Smooth muscle cell (in vitro differentiated cells): Measurements from ENCODE around the gene EML5. TPM values are rescaled to one million over a fixed set of nuclear protein-coding genes. Genes with fewer than 3 reads are reported as not detected.

ENCODE experiments used
- DNase-seq: peaks from one replicate; lab custom pipeline; 2025; ENCODE audit not compliant: unreplicated experiment; lab: John Stamatoyannopoulos, UW
- H2AFZ ChIP-seq: fragments of 200-600 bp; sonication (generic); 2 replicates; pipeline ENCODE4 v1.6.0; 2016; ENCODE audit warnings: antibody characterized with exemption, low read depth, mild to moderate bottlenecking
- H3F3A ChIP-seq: fragments of 200-600 bp; sonication (generic); 2 replicates; pipeline ENCODE4 v1.6.0; 2017; ENCODE audit warnings: antibody characterized with exemption, low read depth
- H3K27ac ChIP-seq: fragments of 200-600 bp; sonication (generic); 2 replicates; pipeline ENCODE4 v1.5.1; 2016; ENCODE audit warnings: low read depth, mild to moderate bottlenecking
- H3K27me3 ChIP-seq: fragments of 200-600 bp; sonication (generic); 2 replicates; pipeline ENCODE4 v1.6.1; 2016; ENCODE audit warnings: low read depth, mild to moderate bottlenecking
- H3K36me3 ChIP-seq: fragments of 200-600 bp; sonication (generic); 2 replicates; pipeline ENCODE4 v1.5.1; 2016; ENCODE audit warnings: low read depth
- H3K4me1 ChIP-seq: fragments of 200-600 bp; sonication (generic); 2 replicates; pipeline ENCODE4 v1.5.1; 2016; ENCODE audit warnings: low read depth
- H3K4me2 ChIP-seq: fragments of 200-600 bp; sonication (generic); 2 replicates; pipeline ENCODE4 v1.6.0; 2016; ENCODE audit warnings: mild to moderate bottlenecking
- H3K4me3 ChIP-seq: fragments of 200-600 bp; sonication (generic); 2 replicates; pipeline ENCODE4 v1.5.1; 2016; ENCODE audit warnings: mild to moderate bottlenecking
- H3K79me2 ChIP-seq: fragments of 200-600 bp; sonication (generic); 2 replicates; pipeline ENCODE4 v1.6.0; 2016; ENCODE audit warnings: low read depth, mild to moderate bottlenecking
- H3K9ac ChIP-seq: fragments of 200-600 bp; sonication (generic); 2 replicates; pipeline ENCODE4 v1.6.0; 2016; ENCODE audit warnings: low read depth
- H3K9me3 ChIP-seq: fragments of 200-600 bp; sonication (generic); replicated peaks from 2 replicates; pipeline ENCODE4 v1.5.1; 2016; ENCODE audit warnings: low read depth
- H4K20me1 ChIP-seq: fragments of 200-600 bp; sonication (generic); 2 replicates; pipeline ENCODE4 v1.6.0; 2016; ENCODE audit warnings: low read depth
- CTCF ChIP-seq: fragments of 200-600 bp; sonication (generic); IDR thresholded peaks from 2 replicates; pipeline ENCODE4 v1.5.1; 2017; ENCODE audit warnings: borderline replicate concordance, mild to moderate bottlenecking, antibody characterized with exemption; ENCODE audit not compliant: insufficient read depth, poor library complexity, severe bottlenecking
- whole genome bisulfite sequencing: methylation state at CpG from one replicate; pipeline ENCODE4 v1.1.7; 2016; ENCODE audit warnings: low lambda C conversion rate; 5-methylcytosine and 5-hydroxymethylcytosine counted together
- polyA plus RNA-seq: library from polyadenylated mRNA; unstranded; fragments of >200 nt; fragmentation: Nextera tagmentation; extraction: Ambion mirVana; gene quantifications from 2 replicates; pipeline ENCODE4 v1.2.1, GENCODE V29; 2016
- total RNA-seq: library from RNA; depleted of rRNA; stranded (reverse); fragments of >200 nt; gene quantifications from 2 replicates; pipeline ENCODE4 v1.2.3, GENCODE V29; 2014

The EML5 gene
- total and polyA plus RNA-seq, 2 experiments from 2014 or later, result 0.31 TPM; not detected in 1

- Histone ChIP-seq H3K9me3 (no peaks in the 10 kb centered on the region), H2AFZ (no peak overlapping the region), H3K4me3 (no peak overlapping the region), H3K9ac (no peak overlapping the region), H3K4me2 (no peak overlapping the region), H3K36me3 (no peaks in the 10 kb centered on the region), H3F3A (no peaks in the 10 kb centered on the region), H3K27ac (no peak overlapping the region), H3K27me3 (no peaks in the 10 kb centered on the region), H3K4me1 (no peaks in the 10 kb centered on the region), H3K79me2 (no peaks in the 10 kb centered on the region), H4K20me1 (no peaks in the 10 kb centered on the region)
- no peak for DNase-seq
- TF ChIP-seq CTCF, result no peak
- 84% methylated on average over 3 of the region's 3 CpGs for WGBS
Measured at GRCh38 chr14:88775532-88775931, 17.2 kb downstream of the EML5 start.

- H2AFZ ChIP-seq, result no peak overlapping the region
- H3K9me3 ChIP-seq, result peaks cover 6% of the 10 kb centered on the region
- H3K36me3 ChIP-seq, result no peaks in the 10 kb centered on the region
- no peak overlapping the region for H3K27ac ChIP-seq
- no peak for TF ChIP-seq CTCF
- H3K4me2 ChIP-seq, result no peak overlapping the region
- H3K27me3 ChIP-seq, result no peaks in the 10 kb centered on the region
- no peaks in the 10 kb centered on the region for H3K79me2 ChIP-seq
- H4K20me1 ChIP-seq, result no peaks in the 10 kb centered on the region
- H3K4me3 ChIP-seq, result no peak overlapping the region
- no peaks in the 10 kb centered on the region for H3F3A ChIP-seq
- no peak for DNase-seq
- H3K9ac ChIP-seq, result no peak overlapping the region
- no peaks in the 10 kb centered on the region for H3K4me1 ChIP-seq
Measured at GRCh38 chr14:88770736-88771135, 22.0 kb downstream of the EML5 start.

DNA sequence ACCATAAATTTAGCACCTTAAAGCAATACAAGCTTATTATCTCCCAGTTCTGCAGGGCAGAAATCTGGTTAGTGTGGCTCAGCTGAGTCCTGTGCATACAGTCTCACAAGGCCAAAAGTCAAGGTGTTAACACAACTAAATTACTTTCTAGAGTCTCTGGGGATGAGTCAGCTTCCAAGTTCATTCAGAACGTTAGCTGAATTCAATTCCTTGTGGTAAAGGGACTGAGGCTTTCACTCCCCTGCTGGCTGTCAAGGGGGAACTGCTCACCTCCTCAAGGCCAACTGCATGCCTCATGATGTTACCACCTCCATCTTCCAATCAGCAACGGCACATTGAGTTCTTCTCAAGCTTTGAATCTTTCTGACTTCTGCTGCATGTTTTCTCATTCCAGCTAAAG is 27.6 kb downstream of the EML5 start:
- Histone ChIP-seq H3K79me2 (no peaks in the 10 kb centered on the region), H3K4me3 (no peak overlapping the region), H3K4me1 (no peaks in the 10 kb centered on the region), H3F3A (no peaks in the 10 kb centered on the region), H3K9me3 (peaks cover 6% of the 10 kb centered on the region), H2AFZ (no peak overlapping the region), H4K20me1 (no peaks in the 10 kb centered on the region), H3K27ac (no peak overlapping the region), H3K9ac (no peak overlapping the region), H3K27me3 (no peaks in the 10 kb centered on the region), H3K36me3 (no peaks in the 10 kb centered on the region), H3K4me2 (no peak overlapping the region)
- DNase-seq, result no peak
- 56% methylated on average over 2 of the region's 2 CpGs for WGBS
- no peak for TF ChIP-seq CTCF

DNA sequence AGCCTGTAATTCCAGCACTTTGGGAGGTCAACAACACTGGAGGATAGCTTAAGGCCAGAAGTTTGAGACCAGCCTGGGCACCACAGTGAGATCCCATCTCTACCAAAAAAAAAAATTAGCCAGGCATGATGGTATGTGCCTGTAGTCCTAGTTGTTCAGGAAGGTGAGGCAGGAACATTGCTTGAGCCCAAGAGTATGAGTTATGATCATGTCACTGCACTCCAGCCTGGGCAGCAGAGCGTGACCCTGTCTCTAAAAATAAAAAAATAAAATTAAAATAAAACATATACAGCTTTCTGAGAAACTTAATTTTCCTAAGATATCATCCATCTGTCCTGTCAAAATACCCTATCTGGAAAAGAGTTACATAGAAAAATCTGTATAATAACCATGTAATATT is 38.9 kb downstream of the EML5 start:
- Histone ChIP-seq H3K4me2 (no peak overlapping the region), H3K27ac (no peak overlapping the region), H3K9ac (no peak overlapping the region), H3F3A (no peaks in the 10 kb centered on the region), H4K20me1 (no peaks in the 10 kb centered on the region), H3K79me2 (no peaks in the 10 kb centered on the region), H3K9me3 (no peaks in the 10 kb centered on the region), H3K27me3 (no peaks in the 10 kb centered on the region), H2AFZ (no peak overlapping the region), H3K36me3 (no peaks in the 10 kb centered on the region), H3K4me3 (no peak overlapping the region), H3K4me1 (no peaks in the 10 kb centered on the region)
- DNase-seq, result no peak
- 97% methylated on average over 1 of the region's 1 CpG for WGBS
- no peak for TF ChIP-seq CTCF
